HepG2 (cell line): ENCODE results near the gene CD68. TPM values are rescaled to one million over a fixed set of nuclear protein-coding genes. Genes with fewer than 3 reads are reported as not detected.

Experiments used
- ATF2 ChIP-seq: sonication (generic); formaldehyde crosslinking; IDR thresholded peaks from 2 replicates; pipeline ENCODE4 v1.4.0; 2020; ENCODE audit warnings: missing genetic modification reagents
- BRCA1 ChIP-seq: sonication (generic); formaldehyde crosslinking; IDR thresholded peaks from 2 replicates; pipeline ENCODE4 v1.4.0; 2020; ENCODE audit warnings: missing genetic modification reagents
- CSRNP2 ChIP-seq: sonication (generic); formaldehyde crosslinking; conservative IDR thresholded peaks from 2 replicates; pipeline ENCODE4 v1.8.0; 2022; ENCODE audit warnings: low read depth, missing genetic modification reagents
- GABPA ChIP-seq, 2 experiments: IDR thresholded peaks; 2 replicates each; pipeline ENCODE4 v1.6.1; 2011 to 2016; ENCODE audit warnings: low read depth in 2 of 2, low read length in 1 of 2, missing biosample characterization in 1 of 2, missing genetic modification characterization in 1 of 2
- KDM2A ChIP-seq: sonication (generic); formaldehyde crosslinking; IDR thresholded peaks from 2 replicates; pipeline ENCODE4 v1.4.0; 2020; ENCODE audit warnings: low read depth, missing genetic modification reagents, borderline replicate concordance
- NFYB ChIP-seq: sonication (generic); formaldehyde crosslinking; IDR thresholded peaks from 2 replicates; pipeline ENCODE4 v1.4.0; 2020; ENCODE audit warnings: missing genetic modification reagents
- PHF21A ChIP-seq: sonication (generic); formaldehyde crosslinking; IDR thresholded peaks from 2 replicates; pipeline ENCODE4 v1.5.0; 2020; ENCODE audit warnings: mild to moderate bottlenecking, missing genetic modification reagents
- POGZ ChIP-seq: sonication (generic); formaldehyde crosslinking; IDR thresholded peaks from 2 replicates; pipeline ENCODE4 v1.4.0; 2020; ENCODE audit warnings: mild to moderate bottlenecking, missing genetic modification reagents
- POLR2G ChIP-seq: fragments of 200-400 bp; formaldehyde crosslinking; IDR thresholded peaks from 2 replicates; pipeline ENCODE4 v1.6.1; 2018; ENCODE audit warnings: mild to moderate bottlenecking, low read depth, low read length, moderate library complexity
- RBM39 ChIP-seq: fragments of 200-400 bp; formaldehyde crosslinking; IDR thresholded peaks from one replicate; pipeline ENCODE4 v1.6.1; 2018; ENCODE audit warnings: antibody characterized with exemption, mild to moderate bottlenecking, low read depth, low read length; ENCODE audit not compliant: poor library complexity, severe bottlenecking
- RFX3 ChIP-seq: IDR thresholded peaks from 2 replicates; pipeline ENCODE4 v1.6.1; 2016; ENCODE audit warnings: missing biosample characterization, missing genetic modification reagents
- SALL1 ChIP-seq: sonication (generic); formaldehyde crosslinking; IDR thresholded peaks from 2 replicates; pipeline ENCODE4 v1.8.0; 2022; ENCODE audit warnings: mild to moderate bottlenecking, missing genetic modification reagents
- SIN3A ChIP-seq: IDR thresholded peaks from 2 replicates; pipeline ENCODE4 v1.6.1; 2011; ENCODE audit warnings: low read depth, mild to moderate bottlenecking, control low read depth, low read length, borderline replicate concordance
- SP4 ChIP-seq: sonication (generic); formaldehyde crosslinking; IDR thresholded peaks from 2 replicates; pipeline ENCODE4 v1.8.1; 2023; ENCODE audit warnings: mild to moderate bottlenecking, missing genetic modification reagents
- TBX2 ChIP-seq: sonication (generic); formaldehyde crosslinking; IDR thresholded peaks from 2 replicates; pipeline ENCODE4 v1.5.0; 2020; ENCODE audit warnings: missing genetic modification reagents, mild to moderate bottlenecking, borderline replicate concordance
- TCF12 ChIP-seq, 2 experiments: fragments of 450-650 bp in 1 of 2; sonication (generic) in 1 of 2; formaldehyde crosslinking in 1 of 2; IDR thresholded peaks; 2 replicates each; pipeline versions ENCODE4 v1.6.1 to v1.8.0; 2017 to 2022; ENCODE audit warnings: antibody characterized with exemption in 1 of 2, mild to moderate bottlenecking in 1 of 2, missing genetic modification reagents in 1 of 2, moderate library complexity in 1 of 2
- ZFAT ChIP-seq: sonication (generic); formaldehyde crosslinking; conservative IDR thresholded peaks from 2 replicates; pipeline ENCODE4 v1.8.1; 2023; ENCODE audit warnings: missing genetic modification reagents, inconsistent platforms
- ZMAT3 ChIP-seq: sonication (generic); formaldehyde crosslinking; conservative IDR thresholded peaks from 2 replicates; pipeline ENCODE4 v1.7.0; 2021; ENCODE audit warnings: missing genetic modification reagents
- ZNF276 ChIP-seq: sonication (generic); formaldehyde crosslinking; IDR thresholded peaks from 2 replicates; pipeline ENCODE4 v1.4.0; 2020; ENCODE audit warnings: mild to moderate bottlenecking, low read depth, missing genetic modification reagents
- ZNF441 ChIP-seq: sonication (generic); formaldehyde crosslinking; IDR thresholded peaks from 2 replicates; pipeline ENCODE4 v1.7.0; 2021; ENCODE audit warnings: missing genetic modification reagents, borderline replicate concordance
- ZNF468 ChIP-seq: sonication (generic); formaldehyde crosslinking; IDR thresholded peaks from 2 replicates; pipeline ENCODE4 v1.8.0; 2022; ENCODE audit warnings: mild to moderate bottlenecking, moderate library complexity, missing genetic modification reagents
- ZNF543 ChIP-seq: sonication (generic); formaldehyde crosslinking; IDR thresholded peaks from 2 replicates; pipeline ENCODE4 v1.4.0; 2020; ENCODE audit warnings: mild to moderate bottlenecking, missing genetic modification reagents
- ZNF556 ChIP-seq: sonication (generic); formaldehyde crosslinking; IDR thresholded peaks from 2 replicates; pipeline ENCODE4 v1.4.0; 2020; ENCODE audit warnings: mild to moderate bottlenecking, missing genetic modification reagents, borderline replicate concordance
- ZNF607 ChIP-seq: sonication (generic); formaldehyde crosslinking; IDR thresholded peaks from 2 replicates; pipeline ENCODE4 v1.5.1; 2020; ENCODE audit warnings: missing genetic modification reagents, mild to moderate bottlenecking, borderline replicate concordance
- ZNF850 ChIP-seq: sonication (generic); formaldehyde crosslinking; conservative IDR thresholded peaks from 2 replicates; pipeline ENCODE4 v1.9.0; 2021; ENCODE audit warnings: mild to moderate bottlenecking, missing genetic modification reagents
- polyA plus RNA-seq, 8 experiments: library from polyadenylated mRNA; depleted of rRNA in 3 of 8; stranded (reverse) in 7 of 8; unstranded in 1 of 8; fragments of >200 nt; fragmentation: Illumina TruSeq in 4 of 8; extraction: Trizol in 4 of 8; gene quantifications; 2 replicates each; pipeline versions ENCODE4 v1.2.1 to v1.2.3, GENCODE V29; 2011 to 2016; ENCODE audit warnings: low read depth in 4 of 8, missing spikeins in 1 of 8, mixed read lengths in 1 of 8; ENCODE audit not compliant: insufficient read depth in 1 of 8
- total RNA-seq, 5 experiments: library from RNA; depleted of rRNA; stranded (reverse); fragments of >200 nt; fragmentation: Illumina TruSeq; extraction: Trizol; gene quantifications; 2 replicates each; pipeline ENCODE4 v1.2.3, GENCODE V29; 2016; ENCODE audit warnings: low read depth in 1 of 5

Gene CD68
- total and polyA plus RNA-seq, 2 of the 13 experiments (the other 11 are each of a cell fraction or from before 2014, with no cell fraction given) = 10.3 to 104 TPM

GRCh38 chr17:7572588-7573323, 6.7 kb upstream of the CD68 start (continued):
- TF ChIP-seq SP4 (CRISPR knock-in tag) (peak; percentile 92; the same call in 1 of the 2 replicates), POLR2G (peak; percentile 100), ZNF543 (peak; percentile 66; the same call in 1 of the 2 replicates), TBX2 (CRISPR knock-in tag) (peak; percentile 90), ZMAT3 (CRISPR knock-in tag) (peak; percentile 46; the same call in 1 of the 2 replicates), PHF21A (CRISPR knock-in tag) (0 out of 2 replicates have a peak, but pooled peaks have one; percentile 8), ZNF607 (CRISPR knock-in tag) (peak; percentile 65; the same call in 1 of the 2 replicates), ZNF276 (CRISPR knock-in tag) (peak; percentile 14; the same call in 1 of the 2 replicates), TCF12 (IDR thresholded peaks at IDR 0.05) (no peak), TCF12 (CRISPR knock-in tag; IDR thresholded peaks at IDR 0.05) (peak; percentile 84), KDM2A (CRISPR knock-in tag) (peak; percentile 95), BRCA1 (CRISPR knock-in tag) (peak; percentile 30), ZNF468 (CRISPR knock-in tag) (no peak), ZNF441 (peak; percentile 20; the same call in 1 of the 2 replicates), ZNF850 (CRISPR knock-in tag) (no peak), SIN3A (peak; percentile 90), ATF2 (CRISPR knock-in tag) (peak; percentile 88), SALL1 (CRISPR knock-in tag) (no peak; the same call in 1 of the 2 replicates), CSRNP2 (0 out of 2 replicates have a peak, but pooled peaks have one; percentile 62), ZFAT (no peak), ZNF556 (peak; percentile 73), NFYB (CRISPR knock-in tag) (peak; percentile 99), GABPA (IDR thresholded peaks at IDR 0.05; ENCODE audit: low read depth, low read length) (no peak), GABPA (CRISPR knock-in tag; IDR thresholded peaks at IDR 0.05; ENCODE audit: low read depth) (peak; percentile 54), POGZ (CRISPR knock-in tag) (peak; percentile 69; the same call in 1 of the 2 replicates), RFX3 (CRISPR knock-in tag) (peak; percentile 64), RBM39 (peak; percentile 84)
